Measurements from ENCODE around the gene CDH16. TPM values are rescaled to one million over a fixed set of nuclear protein-coding genes. Genes with fewer than 3 reads are reported as not detected.
A peak's percentile ranks its signal among the peaks of the same experiment; 100 is the strongest.

CDH16 gene
- total RNA-seq, 1 donor from 2014 or later: not detected

DNA sequence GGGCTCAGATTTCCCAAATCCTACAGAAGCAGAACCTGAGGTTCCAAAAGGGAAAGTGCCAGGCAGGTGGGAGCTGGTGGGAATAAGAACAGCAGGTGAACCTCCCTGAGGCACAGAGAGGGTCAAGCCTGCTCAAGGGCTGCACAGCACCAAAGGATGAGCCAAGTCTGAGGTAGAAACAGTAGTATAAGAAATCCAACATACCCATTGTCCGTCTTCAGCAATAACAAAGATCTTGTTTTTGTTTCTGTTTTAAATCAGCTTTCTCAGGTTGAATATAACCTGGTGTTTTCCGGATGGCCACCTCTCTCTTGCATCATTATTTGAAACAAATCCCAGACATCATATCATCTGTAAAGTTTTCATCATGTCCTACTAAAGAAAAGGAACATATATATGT, 31.8 kb upstream of the CDH16 start:
- Histone ChIP-seq H3K4me3 (ENCODE audit: insufficient read depth, low read depth, low read length) (no peak overlapping the region), H3K79me2 (ENCODE audit: insufficient read depth, low read length) (no peaks in the 10 kb centered on the region), H3K9ac (ENCODE audit: low read length) (no peak overlapping the region), H3K27me3 (ENCODE audit: insufficient read depth, low read length) (peaks cover 20% of the 10 kb centered on the region), H3K4me1 (ENCODE audit: insufficient read depth, low read length) (peaks cover 9% of the 10 kb centered on the region), H2AFZ (ENCODE audit: low read depth, low read length) (no peak overlapping the region), H3K36me3 (ENCODE audit: insufficient read depth, low read length) (no peaks in the 10 kb centered on the region), H3K4me2 (ENCODE audit: low read length) (no peak overlapping the region), H4K20me1 (ENCODE audit: insufficient read depth, low read length) (no peaks in the 10 kb centered on the region), H3K9me3 (ENCODE audit: insufficient read depth, low read depth, low read length) (no peaks in the 10 kb centered on the region), H3K27ac (ENCODE audit: low read depth, low read length) (no peak overlapping the region)
- Mint-ChIP-seq H3K4me3 (ENCODE audit: unreplicated experiment) (no peak overlapping the region), H3K27ac (ENCODE audit: unreplicated experiment) (no peak overlapping the region), H3K9me3 (ENCODE audit: unreplicated experiment) (peaks cover 8% of the 10 kb centered on the region), H3K27me3 (ENCODE audit: low read depth, unreplicated experiment) (peaks cover 23% of the 10 kb centered on the region), H3K4me1 (ENCODE audit: low read depth, unreplicated experiment) (peaks cover 4% of the 10 kb centered on the region), H3K36me3 (ENCODE audit: low read depth, unreplicated experiment) (peaks cover 3% of the 10 kb centered on the region)
- TF ChIP-seq, protein P1, sequence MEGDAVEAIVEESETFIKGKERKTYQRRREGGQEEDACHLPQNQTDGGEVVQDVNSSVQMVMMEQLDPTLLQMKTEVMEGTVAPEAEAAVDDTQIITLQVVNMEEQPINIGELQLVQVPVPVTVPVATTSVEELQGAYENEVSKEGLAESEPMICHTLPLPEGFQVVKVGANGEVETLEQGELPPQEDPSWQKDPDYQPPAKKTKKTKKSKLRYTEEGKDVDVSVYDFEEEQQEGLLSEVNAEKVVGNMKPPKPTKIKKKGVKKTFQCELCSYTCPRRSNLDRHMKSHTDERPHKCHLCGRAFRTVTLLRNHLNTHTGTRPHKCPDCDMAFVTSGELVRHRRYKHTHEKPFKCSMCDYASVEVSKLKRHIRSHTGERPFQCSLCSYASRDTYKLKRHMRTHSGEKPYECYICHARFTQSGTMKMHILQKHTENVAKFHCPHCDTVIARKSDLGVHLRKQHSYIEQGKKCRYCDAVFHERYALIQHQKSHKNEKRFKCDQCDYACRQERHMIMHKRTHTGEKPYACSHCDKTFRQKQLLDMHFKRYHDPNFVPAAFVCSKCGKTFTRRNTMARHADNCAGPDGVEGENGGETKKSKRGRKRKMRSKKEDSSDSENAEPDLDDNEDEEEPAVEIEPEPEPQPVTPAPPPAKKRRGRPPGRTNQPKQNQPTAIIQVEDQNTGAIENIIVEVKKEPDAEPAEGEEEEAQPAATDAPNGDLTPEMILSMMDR (IDR thresholded peaks at IDR 0.05; ENCODE audit: insufficient read depth, low read depth, low read length): no peak
- no peak for TF ChIP-seq EZH2 (IDR thresholded peaks at IDR 0.05; ENCODE audit: insufficient read depth, low read length)
- FAIRE-seq: no peak
- no peak for DNase-seq (ENCODE audit: low read depth)

DNA sequence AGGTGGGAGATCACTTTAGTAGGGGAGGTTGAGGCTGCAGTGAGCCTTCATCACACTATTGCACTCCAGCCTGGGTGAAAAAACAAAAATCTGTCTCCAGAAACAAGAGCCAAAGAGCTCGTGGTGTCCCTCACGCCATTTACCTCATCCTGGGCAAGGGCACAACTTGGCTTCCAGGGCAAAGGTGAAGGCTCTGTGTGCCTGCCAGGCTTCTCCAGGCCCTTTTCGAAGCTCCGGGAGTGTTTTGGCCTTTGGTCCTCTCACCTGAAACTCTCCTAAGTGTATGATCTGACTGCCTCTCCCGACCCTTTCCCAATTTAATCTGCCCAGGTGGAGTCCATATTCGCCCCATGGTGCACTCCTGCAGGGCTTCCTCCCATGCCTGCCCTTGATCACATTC, 30.8 kb upstream of the CDH16 start:
- Histone ChIP-seq H3K36me3 (ENCODE audit: insufficient read depth, low read length) (no peaks in the 10 kb centered on the region), H4K20me1 (ENCODE audit: insufficient read depth, low read length) (no peaks in the 10 kb centered on the region), H3K4me2 (ENCODE audit: low read length) (no peak overlapping the region), H3K79me2 (ENCODE audit: insufficient read depth, low read length) (no peaks in the 10 kb centered on the region), H2AFZ (ENCODE audit: low read depth, low read length) (no peak overlapping the region), H3K9ac (ENCODE audit: low read length) (no peak overlapping the region), H3K27me3 (ENCODE audit: insufficient read depth, low read length) (peaks cover 20% of the 10 kb centered on the region), H3K9me3 (ENCODE audit: insufficient read depth, low read depth, low read length) (no peaks in the 10 kb centered on the region), H3K27ac (ENCODE audit: low read depth, low read length) (no peak overlapping the region), H3K4me1 (ENCODE audit: insufficient read depth, low read length) (peaks cover 9% of the 10 kb centered on the region), H3K4me3 (ENCODE audit: insufficient read depth, low read depth, low read length) (no peak overlapping the region)
- FAIRE-seq: no peak
- no peak for DNase-seq (ENCODE audit: low read depth)
- Mint-ChIP-seq H3K4me1 (ENCODE audit: low read depth, unreplicated experiment) (peaks cover 4% of the 10 kb centered on the region), H3K27ac (ENCODE audit: unreplicated experiment) (no peak overlapping the region), H3K27me3 (ENCODE audit: low read depth, unreplicated experiment) (peaks cover 23% of the 10 kb centered on the region), H3K9me3 (ENCODE audit: unreplicated experiment) (peaks cover 8% of the 10 kb centered on the region), H3K4me3 (ENCODE audit: unreplicated experiment) (no peak overlapping the region), H3K36me3 (ENCODE audit: low read depth, unreplicated experiment) (peaks cover 3% of the 10 kb centered on the region)
- no peak for TF ChIP-seq EZH2 (IDR thresholded peaks at IDR 0.05; ENCODE audit: insufficient read depth, low read length)
- TF ChIP-seq, protein P1 (IDR thresholded peaks at IDR 0.05; ENCODE audit: insufficient read depth, low read depth, low read length): no peak

DNA sequence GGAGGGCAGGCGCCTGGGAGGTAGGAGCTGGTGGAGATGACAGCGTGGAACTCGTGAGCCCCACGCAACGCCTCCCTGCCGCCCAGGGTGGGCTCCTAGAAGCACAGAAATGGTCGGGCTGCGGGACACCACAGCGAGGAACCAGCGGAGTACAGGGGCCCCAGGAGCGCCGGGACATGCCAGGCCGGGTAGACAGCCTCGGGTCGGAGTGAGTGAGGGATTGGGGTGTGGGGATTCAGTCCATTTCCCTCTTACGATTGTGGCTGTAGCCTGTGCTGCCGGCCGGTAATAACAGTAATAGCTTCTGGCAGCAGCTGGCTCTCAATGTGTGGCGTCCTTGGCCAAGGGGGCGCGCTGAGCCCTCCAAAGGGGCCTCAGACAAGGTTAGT, 30.1 kb upstream of the CDH16 start:
- peaks cover 20% of the 10 kb centered on the region for H3K27me3 ChIP-seq (ENCODE audit: insufficient read depth, low read length)
- peaks cover 2% of the 10 kb centered on the region for H3K4me1 Mint-ChIP-seq (ENCODE audit: low read depth, unreplicated experiment)
- peaks cover 9% of the 10 kb centered on the region for H3K4me1 ChIP-seq (ENCODE audit: insufficient read depth, low read length)
- H4K20me1 ChIP-seq (ENCODE audit: insufficient read depth, low read length): no peaks in the 10 kb centered on the region
- H3K9me3 Mint-ChIP-seq (ENCODE audit: unreplicated experiment): peaks cover 8% of the 10 kb centered on the region
- no peaks in the 10 kb centered on the region for H3K9me3 ChIP-seq (ENCODE audit: insufficient read depth, low read depth, low read length)
- H3K27ac Mint-ChIP-seq (ENCODE audit: unreplicated experiment): no peak overlapping the region
- H3K36me3 ChIP-seq (ENCODE audit: insufficient read depth, low read length): no peaks in the 10 kb centered on the region
- no peak for FAIRE-seq
- H2AFZ ChIP-seq (ENCODE audit: low read depth, low read length): peak overlapping the region; percentile 83
- H3K9ac ChIP-seq (ENCODE audit: low read length): no peak overlapping the region
- H3K4me3 Mint-ChIP-seq (ENCODE audit: unreplicated experiment): no peak overlapping the region
- peak overlapping the region; percentile 90 for H3K4me2 ChIP-seq (ENCODE audit: low read length)
- H3K27me3 Mint-ChIP-seq (ENCODE audit: low read depth, unreplicated experiment): peaks cover 25% of the 10 kb centered on the region
- H3K4me3 ChIP-seq (ENCODE audit: insufficient read depth, low read depth, low read length): no peak overlapping the region
- H3K36me3 Mint-ChIP-seq (ENCODE audit: low read depth, unreplicated experiment): peaks cover 5% of the 10 kb centered on the region
- TF ChIP-seq EZH2 (IDR thresholded peaks at IDR 0.05; ENCODE audit: insufficient read depth, low read length): peak; percentile 80
- TF ChIP-seq, protein P1 (IDR thresholded peaks at IDR 0.05; ENCODE audit: insufficient read depth, low read depth, low read length): no peak
- no peaks in the 10 kb centered on the region for H3K79me2 ChIP-seq (ENCODE audit: insufficient read depth, low read length)
- DNase-seq (ENCODE audit: low read depth): no peak
- H3K27ac ChIP-seq (ENCODE audit: low read depth, low read length): no peak overlapping the region
